Measurements from ENCODE around the gene GNE.

DNA sequence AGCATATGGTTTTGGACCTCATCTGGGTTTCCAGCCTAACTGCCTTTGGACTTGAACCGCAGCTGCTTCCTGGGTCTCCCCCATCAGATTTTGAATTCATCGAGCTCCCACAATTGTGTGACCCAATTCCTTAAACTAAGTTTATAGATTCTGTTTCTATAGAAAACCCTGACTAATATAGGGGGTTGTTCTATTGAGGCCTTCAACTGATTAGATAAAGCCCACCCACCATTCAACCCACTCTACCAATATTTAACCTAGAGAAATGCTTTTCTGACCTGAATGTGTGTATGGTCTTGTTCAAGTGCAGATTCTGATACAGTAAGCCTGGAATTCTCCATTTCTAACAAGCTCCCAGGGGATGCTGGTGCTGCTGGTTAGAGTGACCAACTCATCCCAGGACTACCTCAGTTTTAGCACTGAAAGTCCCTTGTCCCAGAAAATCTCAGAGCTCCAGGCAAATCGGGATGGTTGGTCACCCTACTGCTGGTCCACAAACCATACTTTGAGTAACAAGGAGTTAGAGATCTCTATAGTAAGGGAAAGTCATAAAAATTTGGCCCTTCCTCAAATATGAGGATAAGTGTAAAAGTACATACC is 31.7 kb upstream of the GNE start:
- TF ChIP-seq, protein P1, sequence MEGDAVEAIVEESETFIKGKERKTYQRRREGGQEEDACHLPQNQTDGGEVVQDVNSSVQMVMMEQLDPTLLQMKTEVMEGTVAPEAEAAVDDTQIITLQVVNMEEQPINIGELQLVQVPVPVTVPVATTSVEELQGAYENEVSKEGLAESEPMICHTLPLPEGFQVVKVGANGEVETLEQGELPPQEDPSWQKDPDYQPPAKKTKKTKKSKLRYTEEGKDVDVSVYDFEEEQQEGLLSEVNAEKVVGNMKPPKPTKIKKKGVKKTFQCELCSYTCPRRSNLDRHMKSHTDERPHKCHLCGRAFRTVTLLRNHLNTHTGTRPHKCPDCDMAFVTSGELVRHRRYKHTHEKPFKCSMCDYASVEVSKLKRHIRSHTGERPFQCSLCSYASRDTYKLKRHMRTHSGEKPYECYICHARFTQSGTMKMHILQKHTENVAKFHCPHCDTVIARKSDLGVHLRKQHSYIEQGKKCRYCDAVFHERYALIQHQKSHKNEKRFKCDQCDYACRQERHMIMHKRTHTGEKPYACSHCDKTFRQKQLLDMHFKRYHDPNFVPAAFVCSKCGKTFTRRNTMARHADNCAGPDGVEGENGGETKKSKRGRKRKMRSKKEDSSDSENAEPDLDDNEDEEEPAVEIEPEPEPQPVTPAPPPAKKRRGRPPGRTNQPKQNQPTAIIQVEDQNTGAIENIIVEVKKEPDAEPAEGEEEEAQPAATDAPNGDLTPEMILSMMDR (IDR thresholded peaks at IDR 0.05; ENCODE audit: insufficient read depth, low read length), result no peak
- no peak for TF ChIP-seq POLR2AphosphoS5 (IDR thresholded peaks at IDR 0.05; ENCODE audit: low read depth)
- no peak for TF ChIP-seq GABPA (IDR thresholded peaks at IDR 0.05; ENCODE audit: low read depth)
- TF ChIP-seq, protein P2, sequence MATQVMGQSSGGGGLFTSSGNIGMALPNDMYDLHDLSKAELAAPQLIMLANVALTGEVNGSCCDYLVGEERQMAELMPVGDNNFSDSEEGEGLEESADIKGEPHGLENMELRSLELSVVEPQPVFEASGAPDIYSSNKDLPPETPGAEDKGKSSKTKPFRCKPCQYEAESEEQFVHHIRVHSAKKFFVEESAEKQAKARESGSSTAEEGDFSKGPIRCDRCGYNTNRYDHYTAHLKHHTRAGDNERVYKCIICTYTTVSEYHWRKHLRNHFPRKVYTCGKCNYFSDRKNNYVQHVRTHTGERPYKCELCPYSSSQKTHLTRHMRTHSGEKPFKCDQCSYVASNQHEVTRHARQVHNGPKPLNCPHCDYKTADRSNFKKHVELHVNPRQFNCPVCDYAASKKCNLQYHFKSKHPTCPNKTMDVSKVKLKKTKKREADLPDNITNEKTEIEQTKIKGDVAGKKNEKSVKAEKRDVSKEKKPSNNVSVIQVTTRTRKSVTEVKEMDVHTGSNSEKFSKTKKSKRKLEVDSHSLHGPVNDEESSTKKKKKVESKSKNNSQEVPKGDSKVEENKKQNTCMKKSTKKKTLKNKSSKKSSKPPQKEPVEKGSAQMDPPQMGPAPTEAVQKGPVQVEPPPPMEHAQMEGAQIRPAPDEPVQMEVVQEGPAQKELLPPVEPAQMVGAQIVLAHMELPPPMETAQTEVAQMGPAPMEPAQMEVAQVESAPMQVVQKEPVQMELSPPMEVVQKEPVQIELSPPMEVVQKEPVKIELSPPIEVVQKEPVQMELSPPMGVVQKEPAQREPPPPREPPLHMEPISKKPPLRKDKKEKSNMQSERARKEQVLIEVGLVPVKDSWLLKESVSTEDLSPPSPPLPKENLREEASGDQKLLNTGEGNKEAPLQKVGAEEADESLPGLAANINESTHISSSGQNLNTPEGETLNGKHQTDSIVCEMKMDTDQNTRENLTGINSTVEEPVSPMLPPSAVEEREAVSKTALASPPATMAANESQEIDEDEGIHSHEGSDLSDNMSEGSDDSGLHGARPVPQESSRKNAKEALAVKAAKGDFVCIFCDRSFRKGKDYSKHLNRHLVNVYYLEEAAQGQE (IDR thresholded peaks at IDR 0.05; ENCODE audit: insufficient replicate concordance, low read depth), result no peak
- no peak for TF ChIP-seq SPI1 (IDR thresholded peaks at IDR 0.05; ENCODE audit: borderline replicate concordance, low read depth)

Measured in HL-60 (cell line).